Measurements from ENCODE around the gene EFHD2.

EFHD2 gene

DNA sequence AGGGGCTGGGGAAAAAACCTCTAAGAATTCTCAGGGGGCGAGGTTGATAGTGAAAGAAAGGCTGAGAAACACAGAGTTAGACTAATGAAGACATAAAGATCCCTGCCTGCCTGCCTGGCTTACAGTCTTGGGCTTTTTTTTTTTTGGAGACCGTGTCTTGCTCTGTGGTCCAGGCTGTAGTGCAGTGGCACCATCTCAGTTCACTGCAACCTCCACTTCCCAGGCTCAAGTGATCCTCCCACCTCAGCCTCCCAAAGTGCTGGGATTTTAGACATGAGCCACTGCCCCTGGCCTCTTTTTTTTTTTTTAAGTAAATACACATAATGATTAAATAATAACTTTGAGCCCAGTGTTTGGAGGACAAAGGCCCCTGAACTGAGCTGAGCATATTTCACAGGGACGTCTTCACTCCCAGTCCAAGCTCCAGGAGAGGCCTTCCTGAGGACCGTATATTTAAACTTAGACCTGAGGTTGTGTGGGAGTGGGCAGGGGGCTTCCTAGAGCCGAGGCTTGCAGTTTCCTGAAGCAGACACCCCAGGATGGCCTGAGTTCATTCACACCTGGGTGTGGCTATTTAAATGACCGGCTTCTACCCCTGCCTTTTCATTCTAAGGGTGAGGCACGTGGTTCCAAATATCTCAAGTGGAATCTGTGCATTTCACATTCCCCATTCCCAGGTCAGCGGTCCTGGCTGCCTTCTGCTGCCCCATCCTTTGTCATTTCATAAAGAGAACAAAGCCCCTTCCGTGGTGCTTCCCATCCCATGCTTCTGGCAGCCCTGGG lies 16.0 kb upstream of the EFHD2 start:
- Histone ChIP-seq H3K27me3 (ENCODE audit: control insufficient read depth, insufficient read depth, low read length) (peaks cover 12% of the 10 kb centered on the region), H3K9me3 (ENCODE audit: control insufficient read depth, insufficient read depth, low read length) (no peaks in the 10 kb centered on the region), H3K36me3 (ENCODE audit: control insufficient read depth, insufficient read depth, low read length) (no peaks in the 10 kb centered on the region), H3K4me1 (ENCODE audit: control insufficient read depth, insufficient read depth, low read length) (peaks cover 3% of the 10 kb centered on the region), H3K9ac (ENCODE audit: low read depth, low read length) (no peak overlapping the region), H3K4me3 (ENCODE audit: low read depth, low read length) (no peak overlapping the region)

DNA sequence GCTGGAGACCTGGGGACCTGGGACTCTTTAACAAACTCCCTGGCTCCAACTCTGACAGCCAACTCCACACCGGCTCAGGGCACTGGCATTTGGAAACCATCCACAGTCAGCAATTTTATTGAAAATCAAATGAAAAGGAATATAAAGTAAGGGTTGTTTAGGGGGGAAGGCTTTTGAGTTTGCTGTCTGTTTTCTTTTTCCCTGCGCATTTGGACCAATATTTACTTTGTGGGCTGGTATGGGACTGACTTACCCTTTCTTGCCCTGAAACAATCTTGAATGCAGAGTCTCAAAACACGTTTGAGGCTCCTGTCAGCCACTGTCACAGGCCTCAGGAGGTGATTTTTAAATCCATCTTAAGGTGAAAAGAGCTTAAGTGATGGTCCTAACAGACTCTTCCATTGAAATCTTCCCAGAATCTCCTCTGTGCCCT lies 15.4 kb upstream of the EFHD2 start:
- H3K4me3 ChIP-seq (ENCODE audit: low read depth, low read length): no peak overlapping the region

GRCh38 chr1:15397236-15397635 lies 12.5 kb upstream of the EFHD2 start:
- Histone ChIP-seq H3K9ac (ENCODE audit: low read depth, low read length) (no peak overlapping the region), H3K27me3 (ENCODE audit: control insufficient read depth, insufficient read depth, low read length) (no peaks in the 10 kb centered on the region), H3K36me3 (ENCODE audit: control insufficient read depth, insufficient read depth, low read length) (no peaks in the 10 kb centered on the region), H3K4me3 (ENCODE audit: low read depth, low read length) (no peak overlapping the region), H3K4me1 (ENCODE audit: control insufficient read depth, insufficient read depth, low read length) (peaks cover 3% of the 10 kb centered on the region), H3K9me3 (ENCODE audit: control insufficient read depth, insufficient read depth, low read length) (peaks cover 2% of the 10 kb centered on the region)

More for the DNA sequence above, 15.4 kb upstream of the EFHD2 start:
- Histone ChIP-seq H3K27me3 (ENCODE audit: control insufficient read depth, insufficient read depth, low read length) (peaks cover 6% of the 10 kb centered on the region), H3K4me1 (ENCODE audit: control insufficient read depth, insufficient read depth, low read length) (peaks cover 3% of the 10 kb centered on the region), H3K9ac (ENCODE audit: low read depth, low read length) (no peak overlapping the region), H3K9me3 (ENCODE audit: control insufficient read depth, insufficient read depth, low read length) (no peaks in the 10 kb centered on the region), H3K36me3 (ENCODE audit: control insufficient read depth, insufficient read depth, low read length) (no peaks in the 10 kb centered on the region)

DNA sequence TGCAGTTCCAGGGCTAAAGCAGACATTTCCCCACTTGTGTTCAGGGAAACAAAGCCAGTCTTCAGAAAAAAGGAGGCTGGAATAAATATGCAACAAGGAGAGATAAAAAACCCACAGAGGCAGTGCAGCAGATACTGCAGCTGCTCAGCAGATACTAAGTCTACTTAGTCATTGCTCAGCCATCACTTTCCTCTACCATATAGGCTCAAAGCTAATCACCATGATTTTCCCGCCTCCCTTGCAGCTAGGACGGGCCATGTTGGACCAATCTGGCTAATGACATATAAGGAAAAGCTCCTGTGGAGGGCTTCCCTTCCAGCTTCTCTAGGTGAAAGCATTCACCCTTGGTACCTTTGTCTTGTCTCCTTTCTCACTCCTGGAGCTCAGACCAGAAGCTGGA lies 10.0 kb upstream of the EFHD2 start:
- Histone ChIP-seq H3K27me3 (ENCODE audit: control insufficient read depth, insufficient read depth, low read length) (no peaks in the 10 kb centered on the region), H3K4me1 (ENCODE audit: control insufficient read depth, insufficient read depth, low read length) (no peaks in the 10 kb centered on the region), H3K4me3 (ENCODE audit: low read depth, low read length) (no peak overlapping the region), H3K9me3 (ENCODE audit: control insufficient read depth, insufficient read depth, low read length) (peaks cover 2% of the 10 kb centered on the region), H3K9ac (ENCODE audit: low read depth, low read length) (no peak overlapping the region), H3K36me3 (ENCODE audit: control insufficient read depth, insufficient read depth, low read length) (no peaks in the 10 kb centered on the region)

GRCh38 chr1:15400627-15401026 lies 9.1 kb upstream of the EFHD2 start:
- Histone ChIP-seq H3K27me3 (ENCODE audit: control insufficient read depth, insufficient read depth, low read length) (no peaks in the 10 kb centered on the region), H3K4me1 (ENCODE audit: control insufficient read depth, insufficient read depth, low read length) (no peaks in the 10 kb centered on the region), H3K9ac (ENCODE audit: low read depth, low read length) (no peak overlapping the region), H3K4me3 (ENCODE audit: low read depth, low read length) (no peak overlapping the region), H3K36me3 (ENCODE audit: control insufficient read depth, insufficient read depth, low read length) (no peaks in the 10 kb centered on the region), H3K9me3 (ENCODE audit: control insufficient read depth, insufficient read depth, low read length) (peaks cover 2% of the 10 kb centered on the region)

- H3K9me3 ChIP-seq (ENCODE audit: control insufficient read depth, insufficient read depth, low read length): peaks cover 2% of the 10 kb centered on the region
- no peak overlapping the region for H3K4me3 ChIP-seq (ENCODE audit: low read depth, low read length)
- no peak overlapping the region for H3K9ac ChIP-seq (ENCODE audit: low read depth, low read length)
- H3K27me3 ChIP-seq (ENCODE audit: control insufficient read depth, insufficient read depth, low read length): no peaks in the 10 kb centered on the region
- no peaks in the 10 kb centered on the region for H3K36me3 ChIP-seq (ENCODE audit: control insufficient read depth, insufficient read depth, low read length)
- no peaks in the 10 kb centered on the region for H3K4me1 ChIP-seq (ENCODE audit: control insufficient read depth, insufficient read depth, low read length)
Measured at GRCh38 chr1:15401391-15402055, 8.2 kb upstream of the EFHD2 start.

DNA sequence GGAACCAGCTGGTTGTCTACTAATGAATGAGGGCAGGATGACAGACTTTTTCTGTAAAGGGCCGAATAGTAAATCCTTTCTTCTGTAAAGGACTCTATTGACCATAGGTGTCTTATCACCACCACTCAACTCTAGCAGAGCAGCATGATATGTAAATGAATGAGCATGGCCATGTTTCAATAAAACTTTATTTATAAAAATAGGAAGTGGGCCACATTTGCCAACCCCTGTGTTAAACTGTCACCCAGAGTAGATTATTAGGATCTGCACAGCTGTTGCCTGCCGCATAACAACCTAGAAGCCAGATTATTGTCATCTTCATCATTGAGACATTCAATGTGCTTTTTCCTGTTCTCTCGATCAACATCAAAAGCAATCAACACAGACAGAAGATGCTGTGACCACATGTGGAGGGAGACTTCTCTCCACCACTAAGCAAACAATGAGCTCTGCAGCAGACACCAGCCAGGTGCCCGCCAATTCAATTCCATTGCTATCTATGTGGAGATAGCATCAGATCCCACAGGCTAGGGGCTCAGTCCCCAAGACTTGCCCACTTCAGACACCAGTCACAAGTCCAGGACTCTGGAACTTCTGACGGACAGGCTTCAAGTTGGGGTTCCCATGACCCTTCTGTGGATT lies 6.8 kb upstream of the EFHD2 start:
- no peaks in the 10 kb centered on the region for H3K4me1 ChIP-seq (ENCODE audit: control insufficient read depth, insufficient read depth, low read length)

DNA sequence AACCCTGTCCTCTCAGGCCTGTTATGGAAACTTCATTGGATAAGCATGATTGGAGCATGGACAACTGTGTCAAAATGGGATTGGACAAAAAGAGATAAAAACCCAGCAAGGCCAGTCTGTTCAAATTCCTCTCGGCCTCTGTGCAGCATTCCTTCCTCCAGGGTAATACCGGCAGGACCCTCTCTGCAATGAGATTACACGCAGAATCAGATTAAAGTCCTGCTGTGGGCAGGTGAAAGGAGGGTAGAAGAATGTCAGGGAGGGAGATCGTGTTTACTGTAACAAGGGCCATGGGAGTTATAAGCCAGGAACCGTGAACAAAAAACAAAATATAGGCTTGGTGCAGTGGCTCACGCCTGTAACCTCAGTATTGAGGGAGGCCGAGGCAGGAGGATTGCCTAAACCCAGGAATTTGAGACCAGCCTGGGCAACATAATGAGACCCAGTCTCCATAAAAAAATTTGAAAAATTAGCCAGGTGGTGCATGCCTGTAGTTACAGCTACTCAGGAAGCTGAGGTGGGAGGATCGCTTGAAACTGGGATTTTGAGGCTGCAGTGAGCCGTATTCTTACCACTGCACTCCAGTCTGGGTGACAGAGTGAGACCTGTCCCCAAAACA lies 5.6 kb upstream of the EFHD2 start:
- no peak overlapping the region for H3K9ac ChIP-seq (ENCODE audit: low read depth, low read length)
- peaks cover 13% of the 10 kb centered on the region for H3K27me3 ChIP-seq (ENCODE audit: control insufficient read depth, insufficient read depth, low read length)
- no peaks in the 10 kb centered on the region for H3K36me3 ChIP-seq (ENCODE audit: control insufficient read depth, insufficient read depth, low read length)
- peaks cover 3% of the 10 kb centered on the region for H3K4me1 ChIP-seq (ENCODE audit: control insufficient read depth, insufficient read depth, low read length)
- H3K4me3 ChIP-seq (ENCODE audit: low read depth, low read length): no peak overlapping the region
- peaks cover 2% of the 10 kb centered on the region for H3K9me3 ChIP-seq (ENCODE audit: control insufficient read depth, insufficient read depth, low read length)

More for the DNA sequence above, 6.8 kb upstream of the EFHD2 start:
- Histone ChIP-seq H3K9me3 (ENCODE audit: control insufficient read depth, insufficient read depth, low read length) (peaks cover 2% of the 10 kb centered on the region), H3K4me3 (ENCODE audit: low read depth, low read length) (no peak overlapping the region), H3K27me3 (ENCODE audit: control insufficient read depth, insufficient read depth, low read length) (peaks cover 4% of the 10 kb centered on the region), H3K9ac (ENCODE audit: low read depth, low read length) (no peak overlapping the region), H3K36me3 (ENCODE audit: control insufficient read depth, insufficient read depth, low read length) (no peaks in the 10 kb centered on the region)

- H3K4me1 ChIP-seq (ENCODE audit: control insufficient read depth, insufficient read depth, low read length): peaks cover 3% of the 10 kb centered on the region
- H3K4me3 ChIP-seq (ENCODE audit: low read depth, low read length): no peak overlapping the region
- no peak overlapping the region for H3K9ac ChIP-seq (ENCODE audit: low read depth, low read length)
- no peaks in the 10 kb centered on the region for H3K36me3 ChIP-seq (ENCODE audit: control insufficient read depth, insufficient read depth, low read length)
- H3K27me3 ChIP-seq (ENCODE audit: control insufficient read depth, insufficient read depth, low read length): peaks cover 13% of the 10 kb centered on the region
- H3K9me3 ChIP-seq (ENCODE audit: control insufficient read depth, insufficient read depth, low read length): no peaks in the 10 kb centered on the region
Measured at GRCh38 chr1:15405106-15405850, 4.4 kb upstream of the EFHD2 start.

DNA sequence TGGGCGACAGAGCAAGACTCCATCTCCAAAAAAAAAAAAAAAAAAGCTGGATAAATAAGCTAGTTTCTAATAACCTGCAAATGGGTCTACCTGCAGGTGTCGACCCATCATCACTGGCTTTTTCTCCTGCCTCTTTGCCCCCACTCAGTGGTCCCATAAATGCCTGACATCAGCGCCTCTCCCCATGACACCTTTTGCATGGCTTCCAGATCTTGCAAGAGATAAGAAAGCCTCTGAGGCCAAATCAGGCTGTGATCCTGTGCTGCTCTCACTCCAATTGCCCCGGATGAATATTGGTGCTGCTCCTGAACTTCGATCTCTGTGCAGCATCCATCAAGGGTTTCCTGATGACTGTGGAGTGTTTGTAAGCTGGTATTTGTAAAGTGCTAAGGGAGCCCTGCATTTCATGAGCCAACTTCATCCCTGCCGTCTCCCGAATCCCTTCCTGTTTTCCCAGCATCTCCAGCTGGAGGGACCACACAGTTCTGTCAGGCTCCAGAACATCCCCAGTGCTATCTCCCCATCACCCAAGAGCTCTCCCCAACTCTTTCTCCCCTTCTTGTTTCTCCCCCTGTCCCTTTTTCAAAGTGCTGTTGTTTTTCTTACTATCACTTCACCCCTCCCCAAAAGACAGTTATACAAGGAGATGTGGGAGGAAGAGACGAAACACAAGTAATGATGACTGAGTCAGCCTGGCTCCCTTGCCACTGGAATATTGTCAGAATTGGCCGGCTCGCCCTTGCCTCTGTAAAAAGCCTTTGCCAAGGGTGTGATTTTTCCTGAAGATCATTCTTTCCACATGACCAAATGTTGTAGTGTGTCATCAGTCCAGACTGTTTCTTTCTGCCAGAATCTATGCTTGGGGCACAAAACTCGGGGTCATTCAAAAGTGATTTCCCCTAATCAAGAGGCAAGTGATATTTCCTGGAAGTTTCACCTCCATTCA lies 2.8 kb upstream of the EFHD2 start:
- Histone ChIP-seq H3K4me3 (ENCODE audit: low read depth, low read length) (no peak overlapping the region), H3K36me3 (ENCODE audit: control insufficient read depth, insufficient read depth, low read length) (no peaks in the 10 kb centered on the region), H3K9ac (ENCODE audit: low read depth, low read length) (no peak overlapping the region), H3K4me1 (ENCODE audit: control insufficient read depth, insufficient read depth, low read length) (peaks cover 3% of the 10 kb centered on the region), H3K9me3 (ENCODE audit: control insufficient read depth, insufficient read depth, low read length) (no peaks in the 10 kb centered on the region), H3K27me3 (ENCODE audit: control insufficient read depth, insufficient read depth, low read length) (peaks cover 17% of the 10 kb centered on the region)

Data from iPS-15b (cell line).